Measurements from ENCODE around the gene NME8.
"Not testable (repeated sequence)": the region's sequence is repeated elsewhere in the genome, so short reads cannot be mapped to it uniquely, and the experiment has no call there.

The NME8 gene

GRCh38 chr7:37848297-37848696 lies at the start of gene NME8:
Gene NME8 (plus strand): TSS chr7:37848597. CDS start chr7:37850267, 1,670 bp downstream.
- no peak for DNase-seq (ENCODE audit: low read depth in 1 of 2, low spot score in 1 of 2)

DNA sequence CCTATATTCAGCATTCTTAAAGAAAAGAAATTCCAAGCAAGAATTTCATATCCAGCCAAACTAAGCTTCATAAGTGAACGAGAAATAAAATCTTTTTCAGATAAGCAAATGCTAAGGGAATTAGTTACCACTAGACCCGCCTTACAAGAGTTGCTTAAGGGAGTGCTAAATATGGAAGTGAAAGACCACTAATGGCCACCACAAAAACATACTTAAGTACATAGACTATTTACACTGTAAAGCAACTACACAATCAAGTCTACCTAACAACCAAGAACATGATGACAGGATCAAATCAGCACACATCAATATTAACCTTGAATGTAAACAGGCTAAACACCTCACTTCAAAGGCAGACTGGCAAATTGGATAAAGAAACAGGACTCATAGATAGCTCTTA lies 42.2 kb upstream of the NME8 start:
- no peak for DNase-seq (ENCODE audit: low read depth in 1 of 2, low spot score in 1 of 2)

GRCh38 chr7:37812161-37812580 lies 36.2 kb upstream of the NME8 start:
- DNase-seq (ENCODE audit: low read depth in 1 of 2, low spot score in 1 of 2): not testable (repeated sequence)

DNA sequence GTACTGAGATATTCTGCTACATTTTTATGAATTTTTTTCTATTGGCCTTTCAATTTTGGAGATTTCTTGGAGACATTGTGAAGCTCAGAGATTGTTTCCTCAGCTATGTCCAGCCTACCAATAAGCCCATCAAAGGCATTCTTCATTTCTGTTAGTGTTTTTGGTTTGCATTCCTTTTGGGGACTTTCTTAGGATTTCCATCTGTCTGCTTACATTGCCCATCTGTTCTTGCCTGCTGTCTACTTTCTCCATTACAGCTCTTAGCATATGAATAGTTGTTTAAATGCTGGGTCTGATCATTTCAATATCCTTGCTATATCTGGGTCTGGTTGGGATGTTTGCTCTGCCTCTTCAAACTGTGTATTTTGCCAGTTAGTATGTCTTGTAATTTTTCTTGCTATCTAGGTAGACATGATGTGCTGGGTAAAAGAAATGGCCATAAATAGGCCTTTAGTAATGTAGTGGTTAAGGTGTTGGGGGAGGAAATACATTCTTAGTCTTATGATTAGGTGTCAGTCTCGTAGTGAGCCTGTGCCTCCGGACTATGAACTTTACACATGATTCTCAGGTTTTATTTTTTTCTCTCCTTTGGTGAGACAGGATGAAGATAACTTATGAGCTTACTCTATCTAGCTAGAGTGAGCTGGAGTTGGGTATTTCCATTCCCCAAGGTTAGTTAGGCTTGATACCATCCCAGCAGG lies 32.6 kb upstream of the NME8 start:
- no peak for DNase-seq (ENCODE audit: low read depth in 1 of 2, low spot score in 1 of 2)

DNA sequence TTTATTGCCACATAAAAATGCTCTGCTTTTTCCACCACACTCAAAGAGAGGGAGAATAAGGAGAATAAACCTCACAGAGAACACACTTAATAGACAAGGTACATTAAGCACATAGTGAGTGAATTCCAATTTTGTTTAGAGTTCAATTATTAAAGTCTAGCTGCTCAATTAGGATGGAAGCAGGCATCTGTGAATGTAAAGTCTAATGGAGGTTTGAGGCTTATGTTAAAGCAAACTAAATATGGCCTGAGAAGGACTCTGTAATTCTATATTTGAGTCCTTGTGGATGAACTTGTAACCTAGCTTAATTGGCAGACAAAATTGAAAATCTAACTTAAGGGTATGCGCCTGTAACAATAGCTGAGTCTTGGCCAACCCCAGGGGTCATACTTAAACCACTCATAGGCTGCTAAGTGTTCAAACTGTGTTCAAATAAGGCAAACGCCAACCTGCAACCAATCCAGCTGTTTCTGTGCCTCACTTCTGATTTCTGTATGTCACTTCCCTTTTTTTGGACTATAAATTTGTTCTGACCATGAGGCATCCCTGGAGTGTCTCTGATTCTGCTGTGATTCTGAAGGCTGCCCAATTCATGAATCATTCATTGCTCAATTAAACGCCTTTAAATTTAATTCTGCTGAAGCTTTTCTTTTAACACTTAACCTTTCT lies 31.3 kb upstream of the NME8 start:
- DNase-seq (ENCODE audit: low read depth in 1 of 2, low spot score in 1 of 2): no peak

- DNase-seq (ENCODE audit: low read depth in 1 of 2, low spot score in 1 of 2): no peak
Observed at GRCh38 chr7:37817591-37817960, 30.8 kb upstream of the NME8 start.

DNA sequence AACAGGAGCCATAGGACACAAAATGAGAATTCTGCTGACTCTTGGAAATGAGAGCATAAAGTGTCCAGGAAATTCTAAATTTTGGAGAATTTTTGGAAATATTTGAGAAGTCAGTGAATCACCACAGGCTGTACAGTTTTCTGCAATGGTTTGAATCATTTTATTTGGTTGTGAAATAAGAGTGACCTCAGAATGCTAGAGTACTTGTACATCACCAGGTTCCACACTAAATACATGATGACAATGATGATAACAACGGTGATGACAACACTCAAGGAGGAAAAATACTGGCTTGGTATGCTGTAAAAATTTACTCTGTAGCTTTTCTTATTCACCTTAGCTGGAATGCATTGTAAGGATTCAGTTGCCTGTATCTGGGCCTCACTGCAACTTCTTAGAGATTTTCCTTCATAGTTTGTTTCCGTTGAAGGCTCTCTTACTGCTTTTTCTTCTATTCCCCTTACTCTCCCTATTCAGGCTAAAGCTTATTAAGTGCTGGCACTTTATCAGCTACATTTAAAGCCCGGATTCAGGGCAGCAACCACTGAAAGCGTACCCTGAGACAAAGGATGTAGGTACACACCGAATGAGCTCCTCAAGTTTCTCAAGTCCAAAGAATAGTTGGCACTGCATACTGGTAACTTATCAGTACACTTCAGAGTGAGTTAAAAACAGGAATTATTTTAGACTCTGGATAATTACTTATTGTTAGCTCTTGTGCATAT lies 30.2 kb upstream of the NME8 start:
- DNase-seq (ENCODE audit: low read depth in 1 of 2, low spot score in 1 of 2): no peak

DNA sequence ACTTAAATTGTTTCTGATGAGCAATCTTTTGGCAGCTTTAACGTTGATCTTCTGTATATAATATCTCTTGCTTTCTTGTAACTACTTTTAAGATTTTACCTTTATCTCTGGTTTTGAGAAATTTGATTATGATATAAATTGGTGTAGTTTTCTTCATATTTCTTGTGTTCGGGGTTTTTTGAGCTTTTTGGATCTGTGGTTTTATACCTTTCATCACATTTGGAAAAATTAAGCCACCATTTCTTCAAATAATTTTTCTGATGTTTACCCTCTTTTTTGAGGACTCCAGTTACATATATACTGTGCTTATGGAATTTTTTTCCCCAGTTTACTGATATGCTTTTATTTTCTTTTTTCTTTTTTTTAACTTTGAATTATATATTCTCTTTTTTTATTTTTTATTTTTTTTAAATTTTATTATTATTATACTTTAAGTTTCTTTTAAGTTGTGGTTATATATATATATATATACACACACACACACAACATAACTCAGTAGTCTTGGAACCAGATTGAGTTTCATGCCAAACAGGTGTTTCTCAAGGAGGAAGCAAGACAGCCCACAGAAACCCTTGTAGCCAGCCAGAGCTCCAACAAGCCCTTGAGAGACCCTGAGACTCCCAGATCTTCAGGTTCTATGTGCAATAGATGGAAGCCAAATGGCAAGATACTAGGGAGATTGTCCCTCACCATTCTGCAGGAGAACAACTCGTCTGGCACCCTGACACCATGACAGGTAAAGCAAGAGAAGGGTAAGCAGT lies 27.5 kb upstream of the NME8 start:
- DNase-seq (ENCODE audit: low read depth in 1 of 2, low spot score in 1 of 2): no peak

- no peak for DNase-seq (ENCODE audit: low read depth in 1 of 2, low spot score in 1 of 2)
Observed at GRCh38 chr7:37822946-37823345, 25.5 kb upstream of the NME8 start.

GRCh38 chr7:37823557-37823956 lies 24.8 kb upstream of the NME8 start:
- no peak for DNase-seq (ENCODE audit: low read depth in 1 of 2, low spot score in 1 of 2)

GRCh38 chr7:37825038-37825437 lies 23.4 kb upstream of the NME8 start:
- DNase-seq (ENCODE audit: low read depth in 1 of 2, low spot score in 1 of 2): no peak

DNA sequence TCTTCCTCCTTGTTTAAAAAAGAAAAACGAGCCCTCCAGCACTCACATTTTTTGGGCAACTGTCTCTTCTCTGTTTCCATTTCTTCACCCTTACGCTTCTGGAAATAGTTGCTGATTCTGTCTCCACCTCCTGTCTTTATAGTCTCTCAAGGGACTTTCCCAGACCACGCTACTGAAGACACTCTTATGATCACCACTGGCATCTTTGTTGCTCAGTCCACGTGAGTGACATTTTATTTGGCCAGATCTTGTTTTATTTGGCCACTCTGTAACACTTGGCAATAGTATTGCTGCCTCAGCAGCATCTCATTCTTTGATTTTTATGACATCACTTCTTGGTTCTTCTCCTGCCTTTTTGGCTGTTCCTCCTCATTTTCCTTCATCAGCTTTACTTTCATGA lies 21.6 kb upstream of the NME8 start:
- no peak for DNase-seq (ENCODE audit: low read depth in 1 of 2, low spot score in 1 of 2)

- DNase-seq (ENCODE audit: low read depth in 1 of 2, low spot score in 1 of 2): no peak
Observed at GRCh38 chr7:37831244-37831643, 17.2 kb upstream of the NME8 start.

DNA sequence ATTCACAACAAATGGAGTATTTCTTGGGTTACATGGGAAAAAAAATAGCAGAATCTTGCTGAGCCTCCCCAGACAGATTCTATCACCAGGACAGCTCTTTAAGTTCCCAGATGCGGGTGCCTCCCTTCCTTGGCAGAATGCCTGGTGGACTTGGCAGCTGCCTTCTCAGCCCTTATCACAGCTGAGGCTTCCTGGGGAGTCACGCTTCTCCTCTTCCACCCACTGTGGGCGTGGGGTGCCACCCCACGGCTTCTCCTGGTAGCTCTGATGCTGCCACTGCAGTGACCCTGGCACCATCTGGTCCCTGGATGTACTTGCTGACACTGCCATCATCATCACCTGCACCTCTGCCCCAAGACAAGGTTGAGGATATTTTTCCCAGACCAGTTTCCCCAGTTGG lies 16.2 kb upstream of the NME8 start:
- no peak for DNase-seq (ENCODE audit: low read depth in 1 of 2, low spot score in 1 of 2)

- no peak for DNase-seq (ENCODE audit: low read depth in 1 of 2, low spot score in 1 of 2)
Observed at GRCh38 chr7:37833107-37833817, 15.1 kb upstream of the NME8 start.

GRCh38 chr7:37833818-37834146 lies 14.6 kb upstream of the NME8 start:
- no peak for DNase-seq (ENCODE audit: low read depth in 1 of 2, low spot score in 1 of 2)

GRCh38 chr7:37853468-37853867 lies 5.1 kb downstream of the NME8 start:
- no peak for DNase-seq (ENCODE audit: low read depth in 1 of 2, low spot score in 1 of 2)

GRCh38 chr7:37882086-37882485 lies 33.7 kb downstream of the NME8 start:
- DNase-seq (ENCODE audit: low read depth in 1 of 2, low spot score in 1 of 2): no peak

DNA sequence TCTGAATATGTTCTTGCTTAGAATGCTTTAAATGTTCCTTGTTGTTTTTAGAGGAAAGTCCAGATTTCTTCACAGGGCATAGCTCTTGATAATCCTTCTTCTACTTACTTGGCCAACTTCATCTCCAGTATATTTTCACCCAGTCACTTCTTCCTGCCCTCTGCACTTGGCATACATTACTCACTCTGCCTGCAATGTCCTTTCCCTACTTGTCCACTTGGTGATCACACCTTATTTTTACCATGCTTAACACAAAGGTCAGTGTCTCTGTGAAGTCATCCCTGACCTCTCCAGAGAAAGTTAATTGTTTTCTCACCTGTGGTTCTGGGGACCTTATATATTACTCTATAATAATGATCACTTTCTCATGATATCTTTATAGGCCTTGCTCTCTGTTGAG lies 45.0 kb downstream of the NME8 start:
- DNase-seq (ENCODE audit: low read depth in 1 of 2, low spot score in 1 of 2): no peak

- no peak for DNase-seq (ENCODE audit: low read depth in 1 of 2, low spot score in 1 of 2)
Observed at GRCh38 chr7:37894671-37895070, 46.3 kb downstream of the NME8 start.

DNA sequence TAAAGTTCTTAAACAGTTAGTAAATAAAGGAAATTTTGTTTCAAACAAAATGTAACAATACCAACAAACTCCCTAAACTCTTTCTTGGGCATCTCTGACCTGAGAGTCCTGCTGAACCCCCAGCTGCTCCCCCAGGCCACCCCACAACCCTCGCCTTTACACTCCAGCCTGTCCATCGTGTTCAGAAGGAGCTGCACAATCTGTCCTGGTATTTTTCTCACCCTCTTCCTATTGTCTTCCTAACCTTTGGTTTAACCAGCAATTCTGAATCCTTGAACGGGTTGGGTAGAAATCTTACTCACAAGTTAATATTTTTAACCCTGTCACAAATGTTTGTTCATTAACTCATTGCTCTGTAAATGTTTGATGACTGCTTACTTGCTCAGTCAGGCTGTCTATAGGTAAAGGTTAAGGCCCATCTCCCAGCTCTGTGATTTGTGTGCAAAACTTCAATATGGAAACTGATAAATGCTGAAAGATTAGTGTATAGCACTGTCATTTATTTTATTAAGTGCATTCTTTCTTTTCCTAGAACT lies 51.4 kb downstream of the NME8 start:
- no peak for DNase-seq (ENCODE audit: low read depth in 1 of 2, low spot score in 1 of 2)

Measured in activated T-helper 1 cell treated with anti-CD3 and anti-CD28 coated beads, Interleukin-2, amount 50 U/mL, for 16 hours (primary cell).